Measurements from ENCODE around the gene MGMT.

The MGMT gene

GRCh38 chr10:129655007-129655678 is 188.1 kb downstream of the MGMT start:
- Histone ChIP-seq H2AFZ (ENCODE audit: low read depth, low read length) (no peak overlapping the region), H3K27ac (ENCODE audit: low read length) (no peak overlapping the region), H3K27me3 (ENCODE audit: insufficient read depth, low read length, poor library complexity) (no peaks in the 10 kb centered on the region), H3K36me3 (ENCODE audit: insufficient read depth, low read length) (no peaks in the 10 kb centered on the region), H3K4me2 (ENCODE audit: insufficient read depth, low read length) (no peak overlapping the region), H3K9me3 (ENCODE audit: insufficient read depth, low read length, severe bottlenecking) (no peaks in the 10 kb centered on the region), H3K4me3 (ENCODE audit: low read depth in 1 of 2, low read length in 2 of 2) (no peak overlapping the region), H4K20me1 (ENCODE audit: insufficient read depth, low read length) (0 out of 2 replicates have a peak, but pooled peaks cover 11% of the 10 kb centered on the region), H3K9ac (ENCODE audit: low read depth, low read length) (no peak overlapping the region), H3K79me2 (ENCODE audit: insufficient read depth, low read length) (no peaks in the 10 kb centered on the region), H3K4me1 (ENCODE audit: insufficient read depth, low read length) (no peaks in the 10 kb centered on the region)
- ATAC-seq (ENCODE audit: insufficient read depth, low read depth) (peak; percentile 47; the same call in 2 of the 3 replicates), DNase-seq (peak; percentile 13)
- TF ChIP-seq EZH2 (IDR thresholded peaks at IDR 0.05; ENCODE audit: borderline replicate concordance, low read depth, low read length, severe bottlenecking) (no peak), CTCF (IDR thresholded peaks at IDR 0.05; ENCODE audit: borderline replicate concordance, extremely low read depth, low read length, poor library complexity, severe bottlenecking) (no peak)

GRCh38 chr10:129655679-129656031 is 188.6 kb downstream of the MGMT start:
- H4K20me1 ChIP-seq (ENCODE audit: insufficient read depth, low read length): 0 out of 2 replicates have a peak, but pooled peaks cover 11% of the 10 kb centered on the region
- DNase-seq: no peak
- no peaks in the 10 kb centered on the region for H3K36me3 ChIP-seq (ENCODE audit: insufficient read depth, low read length)
- no peaks in the 10 kb centered on the region for H3K27me3 ChIP-seq (ENCODE audit: insufficient read depth, low read length, poor library complexity)
- no peak for ATAC-seq (ENCODE audit: insufficient read depth, low read depth)
- H3K79me2 ChIP-seq (ENCODE audit: insufficient read depth, low read length): no peaks in the 10 kb centered on the region
- no peak overlapping the region for H3K27ac ChIP-seq (ENCODE audit: low read length)
- no peak overlapping the region for H3K4me2 ChIP-seq (ENCODE audit: insufficient read depth, low read length)
- H3K9ac ChIP-seq (ENCODE audit: low read depth, low read length): no peak overlapping the region
- H3K9me3 ChIP-seq (ENCODE audit: insufficient read depth, low read length, severe bottlenecking): no peaks in the 10 kb centered on the region
- TF ChIP-seq EZH2 (IDR thresholded peaks at IDR 0.05; ENCODE audit: borderline replicate concordance, low read depth, low read length, severe bottlenecking) (no peak), CTCF (IDR thresholded peaks at IDR 0.05; ENCODE audit: borderline replicate concordance, extremely low read depth, low read length, poor library complexity, severe bottlenecking) (no peak)
- no peak overlapping the region for H2AFZ ChIP-seq (ENCODE audit: low read depth, low read length)
- no peaks in the 10 kb centered on the region for H3K4me1 ChIP-seq (ENCODE audit: insufficient read depth, low read length)
- H3K4me3 ChIP-seq (ENCODE audit: low read depth in 1 of 2, low read length in 2 of 2): no peak overlapping the region

- Histone ChIP-seq H3K27me3 (ENCODE audit: insufficient read depth, low read length, poor library complexity) (no peaks in the 10 kb centered on the region), H3K4me3 (ENCODE audit: low read depth in 1 of 2, low read length in 2 of 2) (no peak overlapping the region)
- DNase-seq: no peak
Measured at GRCh38 chr10:129656642-129657041, 189.6 kb downstream of the MGMT start.

More at GRCh38 chr10:129656642-129657041, 189.6 kb downstream of the MGMT start:
- no peaks in the 10 kb centered on the region for H3K79me2 ChIP-seq (ENCODE audit: insufficient read depth, low read length)
- no peaks in the 10 kb centered on the region for H3K36me3 ChIP-seq (ENCODE audit: insufficient read depth, low read length)
- ATAC-seq (ENCODE audit: insufficient read depth, low read depth): no peak
- 0 out of 2 replicates have a peak, but pooled peaks cover 11% of the 10 kb centered on the region for H4K20me1 ChIP-seq (ENCODE audit: insufficient read depth, low read length)
- H3K4me1 ChIP-seq (ENCODE audit: insufficient read depth, low read length): no peaks in the 10 kb centered on the region
- H3K27ac ChIP-seq (ENCODE audit: low read length): no peak overlapping the region
- TF ChIP-seq EZH2 (IDR thresholded peaks at IDR 0.05; ENCODE audit: borderline replicate concordance, low read depth, low read length, severe bottlenecking): no peak
- no peak for TF ChIP-seq CTCF (IDR thresholded peaks at IDR 0.05; ENCODE audit: borderline replicate concordance, extremely low read depth, low read length, poor library complexity, severe bottlenecking)
- no peak overlapping the region for H3K4me2 ChIP-seq (ENCODE audit: insufficient read depth, low read length)
- H2AFZ ChIP-seq (ENCODE audit: low read depth, low read length): no peak overlapping the region
- no peaks in the 10 kb centered on the region for H3K9me3 ChIP-seq (ENCODE audit: insufficient read depth, low read length, severe bottlenecking)
- H3K9ac ChIP-seq (ENCODE audit: low read depth, low read length): no peak overlapping the region
